Activated CD8-positive, alpha-beta T cell treated with anti-CD3 and anti-CD28 coated beads for 36 hours (primary cell): ENCODE data around the gene S1PR4. TPM values are rescaled to one million over a fixed set of nuclear protein-coding genes. Genes with fewer than 3 reads are reported as not detected.
A peak's percentile ranks its signal among the peaks of the same experiment; 100 is the strongest.

Source experiments
- ATAC-seq: fragments of 200-7000 bp; cut with Tn5 transposase; one replicate; pipeline ENCODE4 v1.10.0; 2021; ENCODE audit warnings: mild to moderate bottlenecking, moderate library complexity
- CTCF ChIA-PET: fragments of 350-600 bp; sonication (Branson Sonifier 250); formaldehyde crosslinking; loops from one replicate; lab custom pipeline; 2021; ENCODE audit warnings: antibody characterized with exemption; lab: Charles Lee
- POLR2A ChIA-PET: fragments of 350-600 bp; sonication (Branson Sonifier 250); formaldehyde crosslinking; loops from one replicate; lab custom pipeline; 2021; ENCODE audit warnings: antibody characterized with exemption; lab: Charles Lee
- DNase-seq: peaks from one replicate; pipeline ENCODE4 v3.0.0-alpha.2; 2020
- H3K27ac Mint-ChIP-seq: one replicate; pipeline ENCODE4 v1.8.0; 2021; ENCODE audit warnings: mild to moderate bottlenecking, mixed read lengths
- H3K27me3 Mint-ChIP-seq: one replicate; pipeline ENCODE4 v1.8.0; 2021; ENCODE audit warnings: mixed read lengths
- H3K36me3 Mint-ChIP-seq: one replicate; pipeline ENCODE4 v1.8.0; 2021; ENCODE audit warnings: low read depth, mixed read lengths
- H3K4me1 Mint-ChIP-seq: one replicate; pipeline ENCODE4 v1.8.0; 2021; ENCODE audit warnings: low read depth, mixed read lengths
- H3K4me3 Mint-ChIP-seq: one replicate; pipeline ENCODE4 v1.8.0; 2021; ENCODE audit warnings: mild to moderate bottlenecking, moderate library complexity, mixed read lengths
- H3K9me3 Mint-ChIP-seq: one replicate; pipeline ENCODE4 v1.8.0; 2021; ENCODE audit warnings: mixed read lengths
- CTCF ChIP-seq: fragments of 200-600 bp; IDR thresholded peaks from one replicate; pipeline ENCODE4 v1.8.0; 2022; ENCODE audit warnings: antibody characterized with exemption, mild to moderate bottlenecking
- intact Hi-C: fragments of 100-400 bp; cut with micrococcal nuclease; formaldehyde crosslinking; loops from one replicate; pipeline ENCODE4 v1.10.0; 2022
- total RNA-seq, 2 experiments: library from RNA; stranded (reverse); gene quantifications; one replicate each; pipeline ENCODE4 v1.2.3, GENCODE V29; 2021

S1PR4 gene
- total RNA-seq, 2 experiments from 2014 or later = 48.5 to 51.9 TPM

- Mint-ChIP-seq H3K36me3 (peaks cover 50% of the 10 kb centered on the region), H3K4me3 (peak overlapping the region; percentile 84), H3K4me1 (peaks cover 56% of the 10 kb centered on the region), H3K27ac (peak overlapping the region; percentile 98), H3K27me3 (no peaks in the 10 kb centered on the region), H3K9me3 (no peaks in the 10 kb centered on the region)
- ChIA-PET CTCF (interaction anchor here (1.0 to 1.7 kb wide), 4 partner anchors 21 to 91 kb away, joined by 3 to 8 read pairs (median 4); no protein-coding TSS in a partner anchor), POLR2A (interaction anchor here (0.6 kb wide), 2 partner anchors 349 to 351 kb away, joined by 3 read pairs; no protein-coding TSS in a partner anchor)
- DNase-seq = peak; percentile 89
- intact Hi-C loops = no loop called here
- ATAC-seq = peak; percentile 47
- no peak for TF ChIP-seq CTCF
Measured at GRCh38 chr19:3184847-3185460, 6.4 kb downstream of the S1PR4 start.

- ChIA-PET CTCF (no interaction called here), POLR2A (interaction anchor here (0.6 to 2.3 kb wide), 5 partner anchors 9 to 352 kb away, joined by 3 to 5 read pairs (median 3); no protein-coding TSS in a partner anchor)
- peak; percentile 89 for ATAC-seq
- intact Hi-C loops = no loop called here
- DNase-seq = peak; percentile 95
- peak within 1 kb of the TSS; percentile 98 for H3K27ac Mint-ChIP-seq
- no peak for TF ChIP-seq CTCF
- H3K4me1 Mint-ChIP-seq = peaks cover 56% of the 10 kb centered on the region
- no peaks in the 10 kb centered on the region for H3K27me3 Mint-ChIP-seq
- H3K9me3 Mint-ChIP-seq = no peaks in the 10 kb centered on the region
- peak within 1 kb of the TSS; percentile 93 for H3K4me3 Mint-ChIP-seq
- H3K36me3 Mint-ChIP-seq = peaks cover 43% of the 10 kb centered on the region
Measured at GRCh38 chr19:3185461-3186159, 7.0 kb downstream of the S1PR4 start, which contains the start of gene NCLN. Gene NCLN, plus strand, starts transcription at chr19:3185930. Its CDS starts 101 bp downstream, at chr19:3186031.

GRCh38 chr19:3186160-3186688 is 7.7 kb downstream of the S1PR4 start:
- CTCF ChIA-PET = interaction anchor here (0.8 to 1.3 kb wide), 3 partner anchors 23 to 82 kb away, joined by 3 to 4 read pairs (median 3); no protein-coding TSS in a partner anchor
- Mint-ChIP-seq H3K27ac (peak overlapping the region; percentile 82), H3K4me1 (peaks cover 59% of the 10 kb centered on the region), H3K27me3 (no peaks in the 10 kb centered on the region), H3K9me3 (no peaks in the 10 kb centered on the region), H3K4me3 (peak overlapping the region; percentile 93), H3K36me3 (peaks cover 40% of the 10 kb centered on the region)
- TF ChIP-seq CTCF = no peak
- POLR2A ChIA-PET = interaction anchor here (0.6 to 2.3 kb wide), 4 partner anchors 8 to 303 kb away, joined by 3 to 5 read pairs (median 4); no protein-coding TSS in a partner anchor
- ATAC-seq (no peak), DNase-seq (no peak)
- intact Hi-C loops = no loop called here

- no peak for DNase-seq
- peak overlapping the region; percentile 93 for H3K4me3 Mint-ChIP-seq
- H3K27me3 Mint-ChIP-seq = no peaks in the 10 kb centered on the region
- POLR2A ChIA-PET = interaction anchor here (0.5 to 2.3 kb wide), 5 partner anchors 8 to 302 kb away, joined by 3 to 5 read pairs (median 3); no protein-coding TSS in a partner anchor
- CTCF ChIA-PET = interaction anchor here (0.8 to 1.3 kb wide), 3 partner anchors 23 to 83 kb away, joined by 3 to 4 read pairs (median 3); no protein-coding TSS in a partner anchor
- peak overlapping the region; percentile 82 for H3K27ac Mint-ChIP-seq
- no peak for ATAC-seq
- peaks cover 55% of the 10 kb centered on the region for H3K4me1 Mint-ChIP-seq
- peaks cover 44% of the 10 kb centered on the region for H3K36me3 Mint-ChIP-seq
- no peak for TF ChIP-seq CTCF
- no peaks in the 10 kb centered on the region for H3K9me3 Mint-ChIP-seq
- intact Hi-C loops = no loop called here
Measured at GRCh38 chr19:3186891-3187661, 8.5 kb downstream of the S1PR4 start.
